Measurements from ENCODE around the gene SSBP2. TPM values are rescaled to one million over a fixed set of nuclear protein-coding genes. Genes with fewer than 3 reads are reported as not detected.
"Not testable (repeated sequence)": the region's sequence is repeated elsewhere in the genome, so short reads cannot be mapped to it uniquely, and the experiment has no call there.

The SSBP2 gene
- polyA plus RNA-seq, 3 donors from 2014 or later, result 28.4 to 90.8 (median 34.2) TPM

- DNase-seq; H3K9me3 Mint-ChIP-seq; H3K4me3 Mint-ChIP-seq; H3K27me3 Mint-ChIP-seq (ENCODE audit: low read depth in 3 of 3); H3K27ac Mint-ChIP-seq: not testable (repeated sequence)
- peaks cover 8 to 10% (median 10%) of the 10 kb centered on the region in 3 donors for H3K36me3 Mint-ChIP-seq
- peaks cover 5 to 26% of the 10 kb centered on the region in 2 donors for H3K4me1 Mint-ChIP-seq
Measured at GRCh38 chr5:81503602-81504001, 247.3 kb downstream of the SSBP2 start.

- Mint-ChIP-seq H3K27me3 (ENCODE audit: low read depth in 3 of 3) (no peaks in the 10 kb centered on the region), H3K36me3 (no peaks in the 10 kb centered on the region), H3K4me1 (no peaks in the 10 kb centered on the region), H3K4me3 (no peak overlapping the region), H3K9me3 (peaks cover 0 to 2% (median 0%) of the 10 kb centered on the region in 6 donors), H3K27ac (no peak overlapping the region)
- no peak for DNase-seq
Measured at GRCh38 chr5:81495286-81495685, 255.6 kb downstream of the SSBP2 start.

- H3K27ac Mint-ChIP-seq, result no peak overlapping the region
- peaks cover 0 to 2% (median 0%) of the 10 kb centered on the region in 3 donors for H3K27me3 Mint-ChIP-seq (ENCODE audit: low read depth in 3 of 3)
- H3K9me3 Mint-ChIP-seq, result no peaks in the 10 kb centered on the region
- no peak overlapping the region for H3K4me3 Mint-ChIP-seq
- DNase-seq, result no peak
- H3K4me1 Mint-ChIP-seq, result no peaks in the 10 kb centered on the region
- no peaks in the 10 kb centered on the region for H3K36me3 Mint-ChIP-seq
Measured at GRCh38 chr5:81488862-81489261, 262.0 kb downstream of the SSBP2 start.

- Mint-ChIP-seq H3K27me3 (ENCODE audit: low read depth in 3 of 3) (peaks cover 0 to 2% (median 0%) of the 10 kb centered on the region in 3 donors), H3K36me3 (no peaks in the 10 kb centered on the region), H3K9me3 (no peaks in the 10 kb centered on the region), H3K27ac (no peak overlapping the region), H3K4me3 (no peak overlapping the region), H3K4me1 (no peaks in the 10 kb centered on the region)
- no peak for DNase-seq
Measured at GRCh38 chr5:81486711-81487110, 264.2 kb downstream of the SSBP2 start.

GRCh38 chr5:81482595-81482994, 268.3 kb downstream of the SSBP2 start:
- H3K27ac Mint-ChIP-seq, result no peak overlapping the region
- H3K36me3 Mint-ChIP-seq, result no peaks in the 10 kb centered on the region
- H3K27me3 Mint-ChIP-seq (ENCODE audit: low read depth in 3 of 3), result no peaks in the 10 kb centered on the region
- H3K4me1 Mint-ChIP-seq, result peaks cover 0 to 3% of the 10 kb centered on the region in 2 donors
- no peak overlapping the region for H3K4me3 Mint-ChIP-seq
- no peaks in the 10 kb centered on the region for H3K9me3 Mint-ChIP-seq
- no peak for DNase-seq

- not testable (repeated sequence) for H3K9me3 Mint-ChIP-seq; H3K27ac Mint-ChIP-seq; H3K4me1 Mint-ChIP-seq; H3K4me3 Mint-ChIP-seq; DNase-seq; H3K36me3 Mint-ChIP-seq; H3K27me3 Mint-ChIP-seq (ENCODE audit: low read depth in 3 of 3)
Measured at GRCh38 chr5:81473395-81473794, 277.5 kb downstream of the SSBP2 start.

GRCh38 chr5:81469676-81470075, 281.2 kb downstream of the SSBP2 start:
- Mint-ChIP-seq H3K36me3 (peaks cover 8 to 11% (median 9%) of the 10 kb centered on the region in 3 donors), H3K4me1 (no peaks in the 10 kb centered on the region), H3K27me3 (ENCODE audit: low read depth in 3 of 3) (no peaks in the 10 kb centered on the region), H3K27ac (no peak overlapping the region), H3K9me3 (no peaks in the 10 kb centered on the region), H3K4me3 (no peak overlapping the region)
- no peak for DNase-seq

- no peaks in the 10 kb centered on the region for H3K9me3 Mint-ChIP-seq
- H3K4me3 Mint-ChIP-seq, result no peak overlapping the region
- H3K4me1 Mint-ChIP-seq, result no peaks in the 10 kb centered on the region
- no peak for DNase-seq
- H3K27me3 Mint-ChIP-seq (ENCODE audit: low read depth in 3 of 3), result peaks cover 0 to 4% (median 0%) of the 10 kb centered on the region in 3 donors
- no peak overlapping the region for H3K27ac Mint-ChIP-seq
- H3K36me3 Mint-ChIP-seq, result peaks cover 4 to 11% (median 10%) of the 10 kb centered on the region in 3 donors
Measured at GRCh38 chr5:81450940-81451339, 300.0 kb downstream of the SSBP2 start.

- no peak overlapping the region for H3K4me3 Mint-ChIP-seq
- H3K4me1 Mint-ChIP-seq, result no peaks in the 10 kb centered on the region
- H3K27me3 Mint-ChIP-seq (ENCODE audit: low read depth in 3 of 3), result peaks cover 0 to 1% (median 0%) of the 10 kb centered on the region in 3 donors
- H3K27ac Mint-ChIP-seq, result no peak overlapping the region
- DNase-seq, result no peak
- H3K9me3 Mint-ChIP-seq, result no peaks in the 10 kb centered on the region
- H3K36me3 Mint-ChIP-seq, result peaks cover 0 to 6% (median 0%) of the 10 kb centered on the region in 3 donors
Measured at GRCh38 chr5:81435023-81435422, 315.9 kb downstream of the SSBP2 start.

- Mint-ChIP-seq H3K36me3 (peaks cover 0 to 6% (median 0%) of the 10 kb centered on the region in 3 donors), H3K4me3 (no peak overlapping the region), H3K27ac (no peak overlapping the region), H3K27me3 (ENCODE audit: low read depth in 3 of 3) (peaks cover 0 to 3% (median 0%) of the 10 kb centered on the region in 3 donors), H3K9me3 (no peaks in the 10 kb centered on the region), H3K4me1 (peaks cover 2 to 5% of the 10 kb centered on the region in 2 donors)
- DNase-seq, result no peak
Measured at GRCh38 chr5:81429985-81430384, 320.9 kb downstream of the SSBP2 start.

GRCh38 chr5:81429363-81429762, 321.5 kb downstream of the SSBP2 start:
- peaks cover 2 to 5% of the 10 kb centered on the region in 2 donors for H3K4me1 Mint-ChIP-seq
- H3K36me3 Mint-ChIP-seq, result peaks cover 0 to 6% (median 0%) of the 10 kb centered on the region in 3 donors
- H3K4me3 Mint-ChIP-seq, result no peak overlapping the region
- H3K27me3 Mint-ChIP-seq (ENCODE audit: low read depth in 3 of 3), result peaks cover 0 to 1% (median 0%) of the 10 kb centered on the region in 3 donors
- H3K27ac Mint-ChIP-seq, result no peak overlapping the region
- no peaks in the 10 kb centered on the region for H3K9me3 Mint-ChIP-seq
- DNase-seq, result no peak

GRCh38 chr5:81428861-81429260, 322.0 kb downstream of the SSBP2 start:
- H3K4me3 Mint-ChIP-seq, result no peak overlapping the region
- H3K27me3 Mint-ChIP-seq (ENCODE audit: low read depth in 3 of 3), result peaks cover 0 to 1% (median 0%) of the 10 kb centered on the region in 3 donors
- peaks cover 0 to 6% (median 0%) of the 10 kb centered on the region in 3 donors for H3K36me3 Mint-ChIP-seq
- H3K27ac Mint-ChIP-seq, result no peak overlapping the region
- no peaks in the 10 kb centered on the region for H3K9me3 Mint-ChIP-seq
- peaks cover 2 to 5% of the 10 kb centered on the region in 2 donors for H3K4me1 Mint-ChIP-seq
- DNase-seq, result no peak

- Mint-ChIP-seq H3K27me3 (ENCODE audit: low read depth in 3 of 3) (peaks cover 0 to 1% (median 0%) of the 10 kb centered on the region in 3 donors), H3K27ac (no peak overlapping the region), H3K9me3 (no peaks in the 10 kb centered on the region), H3K4me1 (peaks cover 2 to 5% of the 10 kb centered on the region in 2 donors), H3K36me3 (peaks cover 0 to 6% (median 0%) of the 10 kb centered on the region in 3 donors), H3K4me3 (no peak overlapping the region)
- DNase-seq, result no peak
Measured at GRCh38 chr5:81428446-81428845, 322.5 kb downstream of the SSBP2 start.

GRCh38 chr5:81427566-81427965, 323.3 kb downstream of the SSBP2 start:
- peaks cover 0 to 1% (median 0%) of the 10 kb centered on the region in 3 donors for H3K27me3 Mint-ChIP-seq (ENCODE audit: low read depth in 3 of 3)
- no peak for DNase-seq
- H3K27ac Mint-ChIP-seq, result no peak overlapping the region
- H3K4me3 Mint-ChIP-seq, result no peak overlapping the region
- peaks cover 0 to 6% (median 0%) of the 10 kb centered on the region in 3 donors for H3K36me3 Mint-ChIP-seq
- H3K4me1 Mint-ChIP-seq, result peaks cover 2 to 5% of the 10 kb centered on the region in 2 donors
- H3K9me3 Mint-ChIP-seq, result no peaks in the 10 kb centered on the region

GRCh38 chr5:81426359-81427030, 324.4 kb downstream of the SSBP2 start:
- Mint-ChIP-seq H3K27me3 (ENCODE audit: low read depth in 3 of 3) (peaks cover 0 to 1% (median 0%) of the 10 kb centered on the region in 3 donors), H3K9me3 (no peaks in the 10 kb centered on the region), H3K4me1 (peaks cover 2 to 5% of the 10 kb centered on the region in 2 donors), H3K36me3 (peaks cover 0 to 6% (median 0%) of the 10 kb centered on the region in 3 donors), H3K27ac (no peak overlapping the region), H3K4me3 (no peak overlapping the region)
- DNase-seq, result no peak

All from immature natural killer cell (primary cell).